T-cell (primary cell): Measurements from ENCODE around the gene LMF1. TPM values are rescaled to one million over a fixed set of nuclear protein-coding genes. Genes with fewer than 3 reads are reported as not detected.

ENCODE experiments used
- ATAC-seq, 4 experiments: fragments of 200-7000 bp in 3 of 4; fragments of 150-1000 bp in 1 of 4; cut with Tn5 transposase; replicated peaks in 1 of 4; 1 replicate in 3 of 4; 2 replicates in 1 of 4; pipeline ENCODE4 v1.10.0; 2021; ENCODE audit warnings: moderate library complexity in 3 of 4, mild to moderate bottlenecking in 2 of 4, moderate number of reproducible peaks in 1 of 4
- CTCF ChIA-PET, 2 donors: fragments of 300-600 bp; sonication (Branson Sonifier 250); formaldehyde crosslinking; loops; one replicate each; lab custom pipeline; 2022; ENCODE audit warnings: antibody characterized with exemption in 2 of 2; lab: Charles Lee
- POLR2A ChIA-PET, 2 donors: fragments of 300-600 bp; sonication (Branson Sonifier 250); formaldehyde crosslinking; loops; one replicate each; lab custom pipeline; 2022; ENCODE audit warnings: antibody characterized with exemption in 2 of 2; lab: Charles Lee
- DNase-seq, 35 experiments: peaks; one replicate each; pipeline versions ENCODE4 v3.0.0 to v3.0.0-alpha.2; 2013 to 2023
- H3K27ac ChIP-seq: one replicate; pipeline ENCODE4 v1.5.1; 2013; ENCODE audit warnings: low read length
- H3K27me3 ChIP-seq, 2 experiments: replicated peaks in 1 of 2; 1 replicate in 1 of 2; 2 replicates in 1 of 2; pipeline versions ENCODE4 v1.6.1 to v1.7.0; 2013; ENCODE audit warnings: low read length in 1 of 2, mixed read lengths in 1 of 2; ENCODE audit not compliant: control insufficient read depth in 2 of 2, insufficient read depth in 2 of 2; ENCODE audit errors: extremely low read depth in 1 of 2
- H3K36me3 ChIP-seq, 2 donors: 1 replicate in 1 of 2; 2 replicates in 1 of 2; pipeline versions ENCODE4 v1.6.1 to v1.7.0; 2013; ENCODE audit warnings: low read length in 1 of 2; ENCODE audit not compliant: control insufficient read depth in 2 of 2, insufficient read depth in 1 of 2; ENCODE audit errors: extremely low read depth in 1 of 2
- H3K4me1 ChIP-seq, 2 experiments: 1 replicate in 1 of 2; 2 replicates in 1 of 2; pipeline versions ENCODE4 v1.6.1 to v1.7.0; 2013; ENCODE audit warnings: low read length in 2 of 2, mixed read lengths in 1 of 2; ENCODE audit not compliant: insufficient read depth in 2 of 2, control insufficient read depth in 1 of 2; ENCODE audit errors: extremely low read depth in 1 of 2
- H3K4me3 ChIP-seq, 2 donors: 1 replicate in 1 of 2; 2 replicates in 1 of 2; pipeline versions ENCODE4 v1.5.1 to v1.7.0; 2013; ENCODE audit warnings: mild to moderate bottlenecking in 2 of 2, low read length in 1 of 2, moderate library complexity in 1 of 2; ENCODE audit not compliant: control insufficient read depth in 1 of 2; ENCODE audit errors: extremely low read depth in 1 of 2
- H3K9me3 ChIP-seq: 2 replicates; pipeline ENCODE4 v1.7.0; 2013
- H3K27ac Mint-ChIP-seq, 2 donors: one replicate each; pipeline ENCODE4 v1.8.0; 2020 to 2021; ENCODE audit warnings: mild to moderate bottlenecking in 2 of 2, mixed read lengths in 2 of 2
- H3K27me3 Mint-ChIP-seq, 2 donors: one replicate each; pipeline ENCODE4 v1.8.0; 2021 to 2022; ENCODE audit warnings: mixed read lengths in 2 of 2
- H3K36me3 Mint-ChIP-seq: one replicate; pipeline ENCODE4 v1.8.0; 2021; ENCODE audit warnings: mixed read lengths
- H3K4me1 Mint-ChIP-seq, 3 donors: one replicate each; pipeline ENCODE4 v1.8.0; 2020 to 2022; ENCODE audit warnings: mixed read lengths in 3 of 3, mild to moderate bottlenecking in 1 of 3
- H3K4me3 Mint-ChIP-seq, 3 donors: one replicate each; pipeline ENCODE4 v1.8.0; 2020 to 2022; ENCODE audit warnings: mild to moderate bottlenecking in 3 of 3, mixed read lengths in 3 of 3, moderate library complexity in 3 of 3
- H3K9me3 Mint-ChIP-seq, 3 donors: one replicate each; pipeline ENCODE4 v1.8.0; 2020 to 2022; ENCODE audit warnings: mixed read lengths in 3 of 3
- WGBS: methylation state at CpG from one replicate; pipeline ENCODE4 v1.1.5; 2013; ENCODE audit warnings: missing lambda C conversion rate; ENCODE audit not compliant: insufficient coverage; 5-methylcytosine and 5-hydroxymethylcytosine counted together
- total RNA-seq, 35 experiments: library from RNA in 6 of 35; stranded (reverse) in 6 of 35; fragments of 120-200 nt in 1 of 35; gene quantifications; one replicate each; pipeline versions ENCODE4 v1.2.1 to v1.2.4 and lab custom pipeline; 2013 to 2026

The LMF1 gene
- total RNA-seq, 5 donors from 2014 or later (not counting 1 experiment from before 2014, with no cell fraction given), result 46.6 to 59.4 (median 51.1) TPM

GRCh38 chr16:993731-994130 lies 22.9 kb upstream of the LMF1 start:
- Mint-ChIP-seq H3K27me3 (no peaks in the 10 kb centered on the region), H3K4me3 (no peak overlapping the region), H3K4me1 (peaks cover 30 to 42% (median 37%) of the 10 kb centered on the region in 3 donors), H3K9me3 (no peaks in the 10 kb centered on the region), H3K36me3 (no peaks in the 10 kb centered on the region), H3K27ac (no peak overlapping the region)
- DNase-seq (no peak), ATAC-seq (no peak)
- Histone ChIP-seq H3K36me3 (no peaks in the 10 kb centered on the region), H3K9me3 (no peaks in the 10 kb centered on the region), H3K27me3 (peaks cover 0 to 11% of the 10 kb centered on the region in 2 experiments), H3K4me3 (no peak overlapping the region), H3K4me1 (peaks cover 6 to 31% of the 10 kb centered on the region in 2 experiments), H3K27ac (no peak overlapping the region)
- ChIA-PET CTCF (no interaction called here), POLR2A (interaction anchor here in 1 of 2 donors (0.6 kb wide), 1 partner anchor 1551 kb away, joined by 7 read pairs; no protein-coding TSS in a partner anchor)
- 79% methylated on average over 3 of the region's 3 CpGs for WGBS

GRCh38 chr16:991773-992172 lies 21.0 kb upstream of the LMF1 start:
- H3K4me3 Mint-ChIP-seq, result no peak overlapping the region
- CTCF ChIA-PET, result interaction anchor here in 1 of 2 donors (0.5 kb wide), 1 partner anchor 11 kb away, joined by 3 read pairs; no protein-coding TSS in a partner anchor
- no peak overlapping the region for H3K27ac Mint-ChIP-seq
- 71% methylated on average over 5 of the region's 9 CpGs for WGBS
- no peak overlapping the region for H3K4me3 ChIP-seq
- H3K4me1 Mint-ChIP-seq, result peaks cover 16 to 23% (median 21%) of the 10 kb centered on the region in 3 donors
- H3K36me3 ChIP-seq, result no peaks in the 10 kb centered on the region
- peaks cover 0 to 2% of the 10 kb centered on the region in 2 experiments for H3K27me3 ChIP-seq
- no peak overlapping the region for H3K27ac ChIP-seq
- H3K9me3 ChIP-seq, result no peaks in the 10 kb centered on the region
- peaks cover 0 to 12% of the 10 kb centered on the region in 2 experiments for H3K4me1 ChIP-seq
- H3K9me3 Mint-ChIP-seq, result no peaks in the 10 kb centered on the region
- ATAC-seq (no peak), DNase-seq (no peak)
- no peaks in the 10 kb centered on the region for H3K36me3 Mint-ChIP-seq
- POLR2A ChIA-PET, result no interaction called here
- no peaks in the 10 kb centered on the region for H3K27me3 Mint-ChIP-seq

- no peaks in the 10 kb centered on the region for H3K36me3 Mint-ChIP-seq
- no peak overlapping the region for H3K27ac Mint-ChIP-seq
Measured at GRCh38 chr16:991345-991744, 20.6 kb upstream of the LMF1 start.

GRCh38 chr16:990516-991291 lies 19.9 kb upstream of the LMF1 start:
- no peaks in the 10 kb centered on the region for H3K9me3 Mint-ChIP-seq
- H3K27me3 Mint-ChIP-seq, result no peaks in the 10 kb centered on the region
- peaks cover 5 to 12% (median 11%) of the 10 kb centered on the region in 3 donors for H3K4me1 Mint-ChIP-seq
- Histone ChIP-seq H3K36me3 (no peaks in the 10 kb centered on the region), H3K4me1 (peaks cover 0 to 1% of the 10 kb centered on the region in 2 experiments), H3K27ac (no peak overlapping the region), H3K9me3 (no peaks in the 10 kb centered on the region), H3K4me3 (no peak overlapping the region), H3K27me3 (no peaks in the 10 kb centered on the region)
- no peaks in the 10 kb centered on the region for H3K36me3 Mint-ChIP-seq
- ATAC-seq (no peak), DNase-seq (no peak)
- ChIA-PET POLR2A (no interaction called here), CTCF (no interaction called here)
- no peak overlapping the region for H3K27ac Mint-ChIP-seq
- no peak overlapping the region for H3K4me3 Mint-ChIP-seq
- WGBS, result 94% methylated on average over 39 of the region's 41 CpGs

More at GRCh38 chr16:991345-991744, 20.6 kb upstream of the LMF1 start:
- Histone ChIP-seq H3K27ac (no peak overlapping the region), H3K4me1 (peaks cover 0 to 8% of the 10 kb centered on the region in 2 experiments), H3K36me3 (no peaks in the 10 kb centered on the region), H3K27me3 (peaks cover 0 to under 1% of the 10 kb centered on the region in 2 experiments), H3K9me3 (no peaks in the 10 kb centered on the region), H3K4me3 (no peak overlapping the region)
- Mint-ChIP-seq H3K27me3 (no peaks in the 10 kb centered on the region), H3K9me3 (no peaks in the 10 kb centered on the region), H3K4me3 (no peak overlapping the region), H3K4me1 (peaks cover 12 to 18% (median 17%) of the 10 kb centered on the region in 3 donors)
- DNase-seq, result no peak
- ATAC-seq, result no peak
- WGBS, result 88% methylated on average over 4 of the region's 11 CpGs
- CTCF ChIA-PET, result interaction anchor here in 1 of 2 donors (0.5 kb wide), 1 partner anchor 10 kb away, joined by 3 read pairs; no protein-coding TSS in a partner anchor
- POLR2A ChIA-PET, result no interaction called here

GRCh38 chr16:989354-989814 lies 18.6 kb upstream of the LMF1 start:
- H3K27me3 ChIP-seq, result no peaks in the 10 kb centered on the region
- no peak overlapping the region for H3K4me3 ChIP-seq
- ChIA-PET POLR2A (no interaction called here), CTCF (no interaction called here)
- no peak overlapping the region for H3K4me3 Mint-ChIP-seq
- H3K36me3 ChIP-seq, result no peaks in the 10 kb centered on the region
- no peaks in the 10 kb centered on the region for H3K27me3 Mint-ChIP-seq
- H3K4me1 ChIP-seq, result no peaks in the 10 kb centered on the region
- no peak for ATAC-seq
- WGBS, result 94% methylated on average over 10 of the region's 11 CpGs
- no peaks in the 10 kb centered on the region for H3K36me3 Mint-ChIP-seq
- no peak overlapping the region for H3K27ac ChIP-seq
- DNase-seq, result no peak
- H3K27ac Mint-ChIP-seq, result no peak overlapping the region
- no peaks in the 10 kb centered on the region for H3K4me1 Mint-ChIP-seq
- H3K9me3 Mint-ChIP-seq, result no peaks in the 10 kb centered on the region
- no peaks in the 10 kb centered on the region for H3K9me3 ChIP-seq

GRCh38 chr16:988471-989353 lies 17.9 kb upstream of the LMF1 start:
- no peaks in the 10 kb centered on the region for H3K27me3 Mint-ChIP-seq
- no peak overlapping the region for H3K4me3 Mint-ChIP-seq
- ChIA-PET POLR2A (no interaction called here), CTCF (no interaction called here)
- ATAC-seq, result no peak
- Histone ChIP-seq H3K36me3 (no peaks in the 10 kb centered on the region), H3K27me3 (no peaks in the 10 kb centered on the region), H3K9me3 (no peaks in the 10 kb centered on the region), H3K27ac (no peak overlapping the region), H3K4me1 (no peaks in the 10 kb centered on the region), H3K4me3 (no peak overlapping the region)
- no peak overlapping the region for H3K27ac Mint-ChIP-seq
- no peaks in the 10 kb centered on the region for H3K36me3 Mint-ChIP-seq
- H3K4me1 Mint-ChIP-seq, result no peaks in the 10 kb centered on the region
- 79% methylated on average over 33 of the region's 35 CpGs for WGBS
- no peak for DNase-seq
- H3K9me3 Mint-ChIP-seq, result no peaks in the 10 kb centered on the region
